Measurements from ENCODE around the gene RALGPS2. TPM values are rescaled to one million over a fixed set of nuclear protein-coding genes. Genes with fewer than 3 reads are reported as not detected.
A peak's percentile ranks its signal among the peaks of the same experiment; 100 is the strongest.

RALGPS2 gene
- total and polyA plus RNA-seq, 2 of the 13 experiments (the other 11 are each of a cell fraction or from before 2014, with no cell fraction given) = 15.6 to 36.0 TPM

DNA sequence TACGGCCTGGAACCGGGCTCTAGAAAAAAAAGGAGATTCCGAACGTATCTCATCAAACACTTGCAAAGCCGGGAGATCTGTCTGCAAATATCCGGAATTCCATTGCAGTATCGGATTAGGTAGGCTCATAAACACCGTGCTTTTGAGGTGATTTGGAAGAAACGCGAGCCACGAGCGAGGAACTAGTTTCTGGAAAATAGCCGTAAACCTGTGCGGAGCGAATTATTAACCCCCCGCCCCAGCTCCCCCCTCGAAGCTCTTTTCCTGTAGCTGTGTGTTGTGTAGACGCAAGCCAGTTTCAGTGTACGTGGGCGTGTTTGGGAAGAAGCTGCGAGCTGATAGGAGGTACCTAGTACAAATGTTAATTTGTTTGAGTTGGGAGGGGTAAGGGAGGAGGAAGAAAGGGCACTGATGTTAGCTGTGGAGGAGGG, 1.1 kb downstream of the RALGPS2 start (continued):
- no peak for TF ChIP-seq ZNF687 (CRISPR knock-in tag; IDR thresholded peaks at IDR 0.05)
- no peak for TF ChIP-seq HNF4G (IDR thresholded peaks at IDR 0.05; ENCODE audit: borderline replicate concordance, low read depth, low read length)
- no peak for TF ChIP-seq HNF4G (CRISPR knock-in tag; IDR thresholded peaks at IDR 0.05; ENCODE audit: borderline replicate concordance, low read depth)
- TF ChIP-seq PRDM10 (CRISPR knock-in tag; IDR thresholded peaks at IDR 0.05; ENCODE audit: low read depth) = no peak
- TF ChIP-seq ZNF782 (CRISPR knock-in tag; IDR thresholded peaks at IDR 0.05; ENCODE audit: borderline replicate concordance) = no peak
- TF ChIP-seq ARNT (IDR thresholded peaks at IDR 0.05) = no peak
- TF ChIP-seq ZNF598 (CRISPR knock-in tag; IDR thresholded peaks at IDR 0.05; ENCODE audit: borderline replicate concordance) = no peak
- no peak for TF ChIP-seq NRL (CRISPR knock-in tag; IDR thresholded peaks at IDR 0.05; ENCODE audit: borderline replicate concordance)
- TF ChIP-seq ZNF83 (CRISPR knock-in tag; IDR thresholded peaks at IDR 0.05; ENCODE audit: borderline replicate concordance) = no peak
- TF ChIP-seq MAFG (CRISPR knock-in tag; IDR thresholded peaks at IDR 0.05) = no peak
- TF ChIP-seq ZNF124 (CRISPR knock-in tag; IDR thresholded peaks at IDR 0.05) = no peak
- TF ChIP-seq ZBTB7A (CRISPR knock-in tag; IDR thresholded peaks at IDR 0.05) = no peak
- TF ChIP-seq ZNF670 (CRISPR knock-in tag; IDR thresholded peaks at IDR 0.05; ENCODE audit: borderline replicate concordance) = no peak
- no peak for TF ChIP-seq ZNF629 (CRISPR knock-in tag; conservative IDR thresholded peaks at IDR 0.05)
- 0 out of 2 replicates have a peak, but pooled peaks have one; percentile 38 for TF ChIP-seq ZNF430 (CRISPR knock-in tag; IDR thresholded peaks at IDR 0.05)
- no peak for TF ChIP-seq GABPA (IDR thresholded peaks at IDR 0.05; ENCODE audit: low read depth, low read length)
- peak; percentile 17; the same call in 1 of the 2 replicates for TF ChIP-seq GABPA (CRISPR knock-in tag; IDR thresholded peaks at IDR 0.05; ENCODE audit: low read depth)
- no peak for TF ChIP-seq ZNF253 (CRISPR knock-in tag; IDR thresholded peaks at IDR 0.05; ENCODE audit: borderline replicate concordance)
- TF ChIP-seq, protein P1, sequence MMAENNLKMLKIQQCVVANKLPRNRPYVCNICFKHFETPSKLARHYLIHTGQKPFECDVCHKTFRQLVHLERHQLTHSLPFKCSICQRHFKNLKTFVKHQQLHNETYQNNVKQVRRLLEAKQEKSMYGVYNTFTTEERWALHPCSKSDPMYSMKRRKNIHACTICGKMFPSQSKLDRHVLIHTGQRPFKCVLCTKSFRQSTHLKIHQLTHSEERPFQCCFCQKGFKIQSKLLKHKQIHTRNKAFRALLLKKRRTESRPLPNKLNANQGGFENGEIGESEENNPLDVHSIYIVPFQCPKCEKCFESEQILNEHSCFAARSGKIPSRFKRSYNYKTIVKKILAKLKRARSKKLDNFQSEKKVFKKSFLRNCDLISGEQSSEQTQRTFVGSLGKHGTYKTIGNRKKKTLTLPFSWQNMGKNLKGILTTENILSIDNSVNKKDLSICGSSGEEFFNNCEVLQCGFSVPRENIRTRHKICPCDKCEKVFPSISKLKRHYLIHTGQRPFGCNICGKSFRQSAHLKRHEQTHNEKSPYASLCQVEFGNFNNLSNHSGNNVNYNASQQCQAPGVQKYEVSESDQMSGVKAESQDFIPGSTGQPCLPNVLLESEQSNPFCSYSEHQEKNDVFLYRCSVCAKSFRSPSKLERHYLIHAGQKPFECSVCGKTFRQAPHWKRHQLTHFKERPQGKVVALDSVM (CRISPR knock-in tag; IDR thresholded peaks at IDR 0.05) = no peak
- no peak for TF ChIP-seq ZEB1 (IDR thresholded peaks at IDR 0.05; ENCODE audit: insufficient replicate concordance, low read depth)
- no peak for TF ChIP-seq ZNF292 (CRISPR knock-in tag; IDR thresholded peaks at IDR 0.05; ENCODE audit: borderline replicate concordance, low read depth)

Measured in HepG2 (cell line).